GM18868 (cell line): Measurements from ENCODE around the gene DNAH12.
"Not testable (repeated sequence)": the region's sequence is repeated elsewhere in the genome, so short reads cannot be mapped to it uniquely, and the experiment has no call there.

Experiments used
- ATAC-seq: cut with Tn5 transposase; IDR thresholded peaks from one replicate; pipeline ENCODE4 v1.9.1; 2021; ENCODE audit warnings: mild to moderate bottlenecking, moderate library complexity; ENCODE audit not compliant: unreplicated experiment

Gene DNAH12

GRCh38 chr3:57423335-57423734 lies 120.8 kb downstream of the DNAH12 start:
- ATAC-seq = no peak

- ATAC-seq = no peak
These were observed 122.8 kb downstream of the DNAH12 start for GRCh38 chr3:57421336-57421735.

- ATAC-seq = no peak
These were observed 124.1 kb downstream of the DNAH12 start for GRCh38 chr3:57420001-57420400.

GRCh38 chr3:57411715-57412114 lies 132.4 kb downstream of the DNAH12 start:
- no peak for ATAC-seq

- ATAC-seq = no peak
These were observed 134.7 kb downstream of the DNAH12 start for GRCh38 chr3:57409471-57409870.

- no peak for ATAC-seq
These were observed 141.5 kb downstream of the DNAH12 start for GRCh38 chr3:57402675-57403074.

- peak; percentile 98 for ATAC-seq
These were observed 146.7 kb downstream of the DNAH12 start for GRCh38 chr3:57397175-57398026.

- ATAC-seq = no peak
These were observed 150.2 kb downstream of the DNAH12 start for GRCh38 chr3:57393977-57394376.

- no peak for ATAC-seq
These were observed 152.4 kb downstream of the DNAH12 start for GRCh38 chr3:57391767-57392166.

- ATAC-seq = no peak
These were observed 154.9 kb downstream of the DNAH12 start for GRCh38 chr3:57389271-57389670.

GRCh38 chr3:57386307-57386706 lies 157.8 kb downstream of the DNAH12 start:
- ATAC-seq = no peak

GRCh38 chr3:57385498-57385897 lies 158.6 kb downstream of the DNAH12 start:
- no peak for ATAC-seq

GRCh38 chr3:57383838-57384237 lies 160.3 kb downstream of the DNAH12 start:
- no peak for ATAC-seq

GRCh38 chr3:57383406-57383805 lies 160.7 kb downstream of the DNAH12 start:
- no peak for ATAC-seq

- no peak for ATAC-seq
These were observed 161.2 kb downstream of the DNAH12 start for GRCh38 chr3:57382933-57383332.

GRCh38 chr3:57370341-57370740 lies 173.8 kb downstream of the DNAH12 start:
- no peak for ATAC-seq

GRCh38 chr3:57365089-57365488 lies 179.1 kb downstream of the DNAH12 start:
- not testable (repeated sequence) for ATAC-seq

GRCh38 chr3:57356275-57356674 lies 187.9 kb downstream of the DNAH12 start:
- ATAC-seq = not testable (repeated sequence)

- no peak for ATAC-seq
These were observed 189.4 kb downstream of the DNAH12 start for GRCh38 chr3:57354768-57355167.

GRCh38 chr3:57350271-57350670 lies 193.9 kb downstream of the DNAH12 start:
- no peak for ATAC-seq

- not testable (repeated sequence) for ATAC-seq
These were observed 205.0 kb downstream of the DNAH12 start for GRCh38 chr3:57339071-57339642.

GRCh38 chr3:57338272-57339070 lies 205.7 kb downstream of the DNAH12 start:
- not testable (repeated sequence) for ATAC-seq
